HEK293T (cell line): Measurements from ENCODE around the gene NFIC.

Source experiments
- CTBP1 ChIP-seq: fragments of 450-650 bp; IDR thresholded peaks from 2 replicates; pipeline ENCODE4 v1.6.1; 2016; ENCODE audit warnings: borderline replicate concordance
- ELF4 ChIP-seq: fragments of 450-650 bp; IDR thresholded peaks from 2 replicates; pipeline ENCODE4 v1.6.1; 2017; ENCODE audit warnings: antibody characterized with exemption
- FOXA1 ChIP-seq: fragments of 450-650 bp; IDR thresholded peaks from 2 replicates; pipeline ENCODE4 v1.6.1; 2016; ENCODE audit warnings: mild to moderate bottlenecking
- FOXM1 ChIP-seq: fragments of 450-650 bp; IDR thresholded peaks from 2 replicates; pipeline ENCODE4 v1.6.1; 2017; ENCODE audit warnings: mild to moderate bottlenecking, borderline replicate concordance
- L3MBTL2 ChIP-seq: fragments of 450-650 bp; conservative IDR thresholded peaks from 2 replicates; pipeline ENCODE4 v1.6.1; 2016; ENCODE audit warnings: mild to moderate bottlenecking
- SP1 ChIP-seq: fragments of 450-650 bp; IDR thresholded peaks from 2 replicates; pipeline ENCODE4 v1.6.1; 2017
- SUZ12 ChIP-seq: fragments of 450-650 bp; IDR thresholded peaks from 2 replicates; pipeline ENCODE4 v1.6.1; 2016; ENCODE audit warnings: mild to moderate bottlenecking
- TARDBP ChIP-seq: fragments of 450-650 bp; IDR thresholded peaks from 2 replicates; pipeline ENCODE4 v1.6.1; 2016
- ZNF384 ChIP-seq: fragments of 450-650 bp; IDR thresholded peaks from 2 replicates; pipeline ENCODE4 v1.6.1; 2016
- TF ChIP-seq, protein P1 (sequence below): fragments of 450-650 bp; IDR thresholded peaks from 2 replicates; pipeline ENCODE4 v1.6.1; 2016

DNA sequence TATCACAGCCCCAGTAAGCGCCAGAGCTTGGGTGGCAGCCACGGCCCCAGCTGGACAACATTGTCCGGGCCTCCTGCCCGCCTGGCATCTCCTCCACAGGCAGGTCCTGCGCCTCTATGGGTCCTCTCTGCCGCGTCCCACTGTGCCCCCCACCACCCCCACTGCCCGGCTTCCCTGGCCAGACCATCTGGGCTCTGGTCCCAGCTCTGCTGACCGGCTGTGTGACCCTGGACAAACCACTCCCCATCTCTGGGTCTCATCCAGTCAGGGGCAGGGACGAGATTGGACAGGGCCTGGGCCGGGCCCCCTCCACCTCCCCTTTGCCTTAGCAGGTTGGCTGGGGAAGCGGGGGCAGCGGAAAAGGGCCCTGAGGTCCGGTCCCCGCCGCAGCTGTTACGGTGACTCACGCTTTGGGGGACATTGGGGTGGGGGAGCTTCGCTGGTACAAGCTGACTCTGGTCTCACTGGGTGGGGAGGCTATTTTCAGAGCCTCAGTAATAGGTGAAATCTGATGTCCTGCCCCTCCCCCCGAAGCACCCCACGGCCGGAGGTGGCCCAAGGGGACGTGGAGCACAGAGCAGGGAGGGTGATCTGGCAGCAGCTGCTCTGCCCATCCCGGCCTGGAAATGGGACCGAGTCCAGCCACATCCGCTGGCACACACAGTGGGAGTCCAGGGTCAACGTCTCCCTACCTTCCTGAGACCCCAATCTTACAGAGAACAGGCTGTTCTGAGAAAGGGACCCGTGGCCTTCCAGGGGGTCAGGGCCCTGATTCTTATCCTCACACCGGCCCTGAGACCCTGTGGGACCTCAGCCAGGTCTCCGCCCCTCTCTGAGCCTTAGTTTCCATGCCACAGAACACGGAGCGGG lies 9.1 kb downstream of the NFIC start:
- TF ChIP-seq SP1 (no peak), FOXA1 (no peak), FOXM1 (no peak), TARDBP (no peak), ELF4 (no peak), CTBP1 (no peak), SUZ12 (no peak), L3MBTL2 (no peak), ZNF384 (no peak)
- TF ChIP-seq, protein P1, sequence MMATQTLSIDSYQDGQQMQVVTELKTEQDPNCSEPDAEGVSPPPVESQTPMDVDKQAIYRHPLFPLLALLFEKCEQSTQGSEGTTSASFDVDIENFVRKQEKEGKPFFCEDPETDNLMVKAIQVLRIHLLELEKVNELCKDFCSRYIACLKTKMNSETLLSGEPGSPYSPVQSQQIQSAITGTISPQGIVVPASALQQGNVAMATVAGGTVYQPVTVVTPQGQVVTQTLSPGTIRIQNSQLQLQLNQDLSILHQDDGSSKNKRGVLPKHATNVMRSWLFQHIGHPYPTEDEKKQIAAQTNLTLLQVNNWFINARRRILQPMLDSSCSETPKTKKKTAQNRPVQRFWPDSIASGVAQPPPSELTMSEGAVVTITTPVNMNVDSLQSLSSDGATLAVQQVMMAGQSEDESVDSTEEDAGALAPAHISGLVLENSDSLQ = no peak
